H1 (cell line): Measurements from ENCODE around the gene ARMC7. TPM values are rescaled to one million over a fixed set of nuclear protein-coding genes. Genes with fewer than 3 reads are reported as not detected.

ENCODE experiments used
- CTCF ChIA-PET: fragments of 300-600 bp; sonication (Branson Sonifier 250); formaldehyde crosslinking; loops from one replicate; lab custom pipeline; 2021; ENCODE audit not compliant: partially characterized antibody; lab: Charles Lee
- POLR2A ChIA-PET: fragments of 300-600 bp; sonication (Branson Sonifier 250); formaldehyde crosslinking; loops from one replicate; lab custom pipeline; 2021; ENCODE audit warnings: inconsistent platforms; ENCODE audit not compliant: partially characterized antibody; lab: Charles Lee
- DNase-seq, 2 experiments: peaks; one replicate each; pipeline versions ENCODE4 v3.0.0 to v3.0.0-alpha.2; 2010 to 2022; ENCODE audit warnings: low spot score in 2 of 2, low read depth in 1 of 2, mixed read lengths in 1 of 2
- FAIRE-seq: peaks from 2 replicates; lab custom pipeline; 2011; peaks lifted over from hg19 to GRCh38; lab: Jason Lieb, UNC
- H2AFZ ChIP-seq: 2 replicates; pipeline ENCODE4 v1.8.1; 2012; ENCODE audit warnings: low read length, inconsistent platforms
- H2AK5ac ChIP-seq: 2 replicates; pipeline ENCODE4 v1.6.1; 2013; ENCODE audit warnings: low read depth, low read length
- H2BK120ac ChIP-seq: replicated peaks from 2 replicates; pipeline ENCODE3; 2013; ENCODE audit warnings: low read depth, low read length, inconsistent platforms
- H2BK12ac ChIP-seq: 2 replicates; pipeline ENCODE4 v1.6.1; 2013; ENCODE audit warnings: low read depth, low read length
- H2BK15ac ChIP-seq: 2 replicates; pipeline ENCODE4 v1.6.1; 2013; ENCODE audit warnings: low read length
- H2BK20ac ChIP-seq: 2 replicates; pipeline ENCODE4 v1.6.1; 2013; ENCODE audit warnings: low read length
- H2BK5ac ChIP-seq: 2 replicates; pipeline ENCODE4 v1.6.1; 2013; ENCODE audit warnings: low read depth, low read length
- H3K14ac ChIP-seq: 2 replicates; pipeline ENCODE4 v1.6.1; 2013; ENCODE audit warnings: inconsistent platforms; ENCODE audit not compliant: insufficient read length
- H3K18ac ChIP-seq: 2 replicates; pipeline ENCODE4 v1.6.1; 2013; ENCODE audit warnings: low read length; ENCODE audit errors: extremely low read depth
- H3K23ac ChIP-seq: 2 replicates; pipeline ENCODE4 v1.6.1; 2013; ENCODE audit warnings: inconsistent platforms; ENCODE audit not compliant: insufficient read length
- H3K23me2 ChIP-seq: 2 replicates; pipeline ENCODE4 v1.6.1; 2013; ENCODE audit warnings: low read depth, low read length
- H3K27ac ChIP-seq: 2 replicates; pipeline ENCODE4 v1.6.1; 2011; ENCODE audit warnings: low read depth, low read length, inconsistent platforms
- H3K27me3 ChIP-seq, 4 experiments: replicated peaks in 1 of 4; 1 replicate in 1 of 4; 2 replicates in 3 of 4; pipeline versions ENCODE4 v1.6.1 to v1.8.1; 2011 to 2013; ENCODE audit warnings: low read length in 3 of 4, mild to moderate bottlenecking in 3 of 4, inconsistent platforms in 2 of 4, mixed read lengths in 2 of 4, moderate library complexity in 1 of 4; ENCODE audit not compliant: control insufficient read depth in 3 of 4, insufficient read depth in 3 of 4; ENCODE audit errors: extremely low read depth in 1 of 4
- H3K36me3 ChIP-seq, 4 experiments: 2 replicates each; pipeline versions ENCODE4 v1.6.1 to v1.8.1; 2011 to 2013; ENCODE audit warnings: mild to moderate bottlenecking in 4 of 4, low read length in 3 of 4, moderate library complexity in 2 of 4, control low read depth in 1 of 4, inconsistent platforms in 1 of 4; ENCODE audit not compliant: insufficient read depth in 4 of 4, control insufficient read depth in 2 of 4
- H3K4ac ChIP-seq: replicated peaks from 2 replicates; pipeline ENCODE3; 2013; ENCODE audit warnings: low read length, low read depth, mixed read lengths, inconsistent platforms; ENCODE audit not compliant: insufficient read length
- H3K4me1 ChIP-seq, 4 experiments: replicated peaks in 1 of 4; 1 replicate in 1 of 4; 2 replicates in 3 of 4; pipeline versions ENCODE4 v1.6.1 to v1.8.1; 2011 to 2013; ENCODE audit warnings: low read length in 3 of 4, inconsistent platforms in 2 of 4, mixed read lengths in 1 of 4; ENCODE audit not compliant: insufficient read depth in 4 of 4, control insufficient read depth in 3 of 4
- H3K4me2 ChIP-seq, 2 experiments: 2 replicates each; pipeline versions ENCODE4 v1.6.1 to v1.8.1; 2011 to 2013; ENCODE audit warnings: low read depth in 2 of 2, low read length in 2 of 2, control low read depth in 1 of 2, inconsistent platforms in 1 of 2, mild to moderate bottlenecking in 1 of 2; ENCODE audit not compliant: insufficient read depth in 1 of 2
- H3K4me3 ChIP-seq, 4 experiments: fragments of 200-600, 300-600 bp in 1 of 4; sonication (generic), shearing (Covaris generic), sonication (Bioruptor Twin) in 1 of 4; 2 replicates each; pipeline versions ENCODE4 v1.5.1 to v1.8.1; 2011 to 2016; ENCODE audit warnings: low read length in 4 of 4, low read depth in 3 of 4, control low read depth in 2 of 4, inconsistent platforms in 2 of 4, mild to moderate bottlenecking in 2 of 4, mixed read lengths in 1 of 4, moderate library complexity in 1 of 4; ENCODE audit not compliant: insufficient read depth in 2 of 4; ENCODE audit errors: extremely low read depth in 1 of 4
- H3K56ac ChIP-seq: replicated peaks from 2 replicates; pipeline ENCODE3; 2013; ENCODE audit warnings: low read depth, mild to moderate bottlenecking, mixed read lengths, low read length, inconsistent platforms; ENCODE audit not compliant: insufficient read length
- H3K79me1 ChIP-seq: 2 replicates; pipeline ENCODE4 v1.6.1; 2013; ENCODE audit warnings: low read depth, low read length, control low read depth
- H3K79me2 ChIP-seq, 2 experiments: 2 replicates each; pipeline versions ENCODE4 v1.6.1 to v1.8.1; 2012 to 2013; ENCODE audit warnings: low read length in 2 of 2, mild to moderate bottlenecking in 2 of 2, inconsistent platforms in 1 of 2; ENCODE audit not compliant: insufficient read depth in 2 of 2, control insufficient read depth in 1 of 2
- H3K9ac ChIP-seq, 4 experiments: replicated peaks in 1 of 4; 1 replicate in 1 of 4; 2 replicates in 3 of 4; pipeline versions ENCODE4 v1.6.1 to v1.8.1; 2011 to 2013; ENCODE audit warnings: low read depth in 3 of 4, low read length in 3 of 4, control low read depth in 2 of 4, mild to moderate bottlenecking in 2 of 4, moderate library complexity in 2 of 4, inconsistent platforms in 1 of 4; ENCODE audit errors: extremely low read depth in 1 of 4
- H3K9me3 ChIP-seq, 2 experiments: 2 replicates each; pipeline versions ENCODE4 v1.6.1 to v1.8.1; 2012 to 2013; ENCODE audit warnings: mild to moderate bottlenecking in 2 of 2, moderate library complexity in 2 of 2, control low read depth in 1 of 2, inconsistent platforms in 1 of 2, low read depth in 1 of 2, low read length in 1 of 2, mixed read lengths in 1 of 2; ENCODE audit not compliant: insufficient read depth in 2 of 2
- H4K20me1 ChIP-seq, 2 experiments: replicated peaks in 1 of 2; 2 replicates each; pipeline versions ENCODE3 to v1.8.1; 2011 to 2013; ENCODE audit warnings: inconsistent platforms in 2 of 2, low read length in 2 of 2, mild to moderate bottlenecking in 1 of 2; ENCODE audit not compliant: insufficient read depth in 2 of 2, control insufficient read depth in 1 of 2
- H4K5ac ChIP-seq: 2 replicates; pipeline ENCODE4 v1.6.1; 2013; ENCODE audit warnings: low read length, low read depth, mixed read lengths, inconsistent platforms; ENCODE audit not compliant: insufficient read length
- H4K8ac ChIP-seq: 2 replicates; pipeline ENCODE4 v1.8.0; 2013; ENCODE audit warnings: mild to moderate bottlenecking, moderate library complexity, low read length, inconsistent platforms; ENCODE audit not compliant: insufficient read depth; ENCODE audit errors: extremely low read depth
- H4K91ac ChIP-seq: replicated peaks from 2 replicates; pipeline ENCODE3; 2013; ENCODE audit warnings: low read length, mixed read lengths, inconsistent platforms; ENCODE audit not compliant: insufficient read length
- ATF2 ChIP-seq: IDR thresholded peaks from 2 replicates; pipeline ENCODE4 v1.6.1; 2012; ENCODE audit warnings: low read length, inconsistent platforms
- EZH2 ChIP-seq: fragments of 200-600 bp; sonication (generic); IDR thresholded peaks from 2 replicates; pipeline ENCODE4 v1.7.1; 2012; ENCODE audit warnings: low read depth, mild to moderate bottlenecking, moderate library complexity, low read length, inconsistent platforms; ENCODE audit not compliant: severe bottlenecking
- FOSL1 ChIP-seq: IDR thresholded peaks from 2 replicates; pipeline ENCODE4 v1.6.1; 2011; ENCODE audit warnings: mild to moderate bottlenecking, low read depth, low read length, moderate library complexity; ENCODE audit not compliant: insufficient read depth
- KDM5A ChIP-seq: fragments of 200-600 bp; IDR thresholded peaks from 2 replicates; pipeline ENCODE4 v1.7.1; 2012; ENCODE audit warnings: mild to moderate bottlenecking, low read length, inconsistent platforms, mixed read lengths
- RXRA ChIP-seq: IDR thresholded peaks from 2 replicates; pipeline ENCODE4 v1.6.1; 2011; ENCODE audit warnings: low read depth, mild to moderate bottlenecking, low read length, moderate library complexity; ENCODE audit not compliant: insufficient read depth
- SAP30 ChIP-seq: fragments of 300-600 bp; sonication (generic); IDR thresholded peaks from 2 replicates; pipeline ENCODE4 v1.7.1; 2012; ENCODE audit warnings: low read length, moderate library complexity, mild to moderate bottlenecking, inconsistent platforms; ENCODE audit not compliant: insufficient read depth, insufficient replicate concordance
- SIN3A ChIP-seq, 2 experiments: IDR thresholded peaks in 1 of 2; conservative IDR thresholded peaks in 1 of 2; 2 replicates each; pipeline ENCODE4 v1.6.1; 2011 to 2012; ENCODE audit warnings: low read length in 2 of 2, improper control_type of control experiment in 1 of 2, low read depth in 1 of 2, mild to moderate bottlenecking in 1 of 2
- USF2 ChIP-seq: IDR thresholded peaks from 2 replicates; pipeline ENCODE4 v1.6.1; 2011; ENCODE audit warnings: low read length, improper control_type of control experiment
- YY1 ChIP-seq: IDR thresholded peaks from 2 replicates; pipeline ENCODE4 v1.6.1; 2011; ENCODE audit warnings: low read depth, mild to moderate bottlenecking, low read length
- WGBS, 2 experiments: shearing (Covaris generic) in 1 of 2; methylation state at CpG; one replicate each; pipeline versions ENCODE4 v1.1.6 to v1.1.7; 2013 to 2015; ENCODE audit warnings: low lambda C conversion rate in 2 of 2, mixed read lengths in 2 of 2, inconsistent platforms in 1 of 2, low coverage in 1 of 2, missing lambda C conversion rate in 1 of 2; ENCODE audit not compliant: insufficient replicate concordance in 2 of 2, insufficient coverage in 1 of 2, insufficient read length in 1 of 2; ENCODE audit errors: extremely low coverage in 1 of 2, missing lambda C conversion rate in 1 of 2; 5-methylcytosine and 5-hydroxymethylcytosine counted together
- polyA plus RNA-seq, 7 experiments: library from polyadenylated mRNA; depleted of rRNA in 3 of 7; stranded (reverse) in 5 of 7; unstranded in 2 of 7; fragments of >200 nt in 5 of 7; fragments of 200-250 nt in 2 of 7; gene quantifications; 1 replicate in 5 of 7; 2 replicates in 1 of 7; 4 replicates in 1 of 7; pipeline versions ENCODE4 v1.2.1 to v1.2.3, GENCODE V29; 2011 to 2013; ENCODE audit warnings: missing spikeins in 2 of 7, mixed read lengths in 2 of 7
- total RNA-seq: library from RNA; stranded (reverse); fragmentation: NEBNext Ultra II Directional; extraction: Animal tissue kit (Norgen Biotek cat#: 25700); gene quantifications from 2 replicates; pipeline ENCODE4 v1.2.1, GENCODE V29; 2021

ARMC7 gene
- total and polyA plus RNA-seq, 2 of the 8 experiments (the other 6 are each of a cell fraction or from before 2014, with no cell fraction given) = 9.8 to 13.6 TPM

- ChIA-PET POLR2A (interaction anchor here (0.7 to 13.9 kb wide), 11 partner anchors 13 to 161 kb away, joined by 3 to 134 read pairs (median 5); partner anchors contain the start of genes ARMC7, JPT1, NUP85 and SLC16A5), CTCF (interaction anchor here (0.6 to 12.9 kb wide), 15 partner anchors 8 to 283 kb away, joined by 3 to 239 read pairs (median 6); partner anchors contain the start of genes ARMC7 and NUP85)
- Histone ChIP-seq H2BK20ac (no peak overlapping the region), H3K4me3 (no peak overlapping the region), H3K27me3 (no peaks in the 10 kb centered on the region), H3K9me3 (no peaks in the 10 kb centered on the region), H3K9ac (no peak overlapping the region), H3K4me2 (no peak overlapping the region; a peak in 1 of 4 replicates), H2BK5ac (no peak overlapping the region), H3K4ac (no peak overlapping the region), H2BK12ac (no peak overlapping the region), H3K79me2 (peaks cover 0 to 9% of the 10 kb centered on the region in 2 experiments; a peak in 1 of 4 replicates), H2BK120ac (no peak overlapping the region), H3K4me1 (peaks cover 0 to 8% (median 4%) of the 10 kb centered on the region in 4 experiments; a peak in 5 of 7 replicates), H3K18ac (no peak overlapping the region), H3K14ac (no peak overlapping the region), H2BK15ac (no peak overlapping the region), H3K23me2 (peaks cover 3% of the 10 kb centered on the region; the same call in 1 of the 2 replicates), H2AK5ac (no peak overlapping the region), H4K5ac (no peak overlapping the region), H3K27ac (no peak overlapping the region), H4K8ac (no peak overlapping the region; the same call in 1 of the 2 replicates), H4K20me1 (peaks cover 8 to 11% of the 10 kb centered on the region in 2 experiments), H3K56ac (no peak overlapping the region), H3K36me3 (peaks cover 0 to 10% (median 6%) of the 10 kb centered on the region in 4 experiments; a peak in 6 of 8 replicates), H3K23ac (no peak overlapping the region), H3K79me1 (no peaks in the 10 kb centered on the region; the same call in 1 of the 2 replicates), H4K91ac (no peak overlapping the region), H2AFZ (no peak overlapping the region)
- FAIRE-seq (no peak), DNase-seq (no peak)
- 94% methylated on average over 9 of the region's 9 CpGs; no CpG with 5 or more reads in 1 of the 2 experiments for WGBS, 2 experiments
- TF ChIP-seq ATF2 (no peak), KDM5A (no peak), RXRA (no peak), SAP30 (no peak), FOSL1 (no peak), USF2 (no peak), YY1 (no peak), SIN3A (conservative IDR thresholded peaks at IDR 0.05 in 1 of 2, IDR thresholded peaks at IDR 0.05 in 1 of 2; ENCODE audit: low read depth in 1 of 2, low read length in 2 of 2) (no peak), EZH2 (no peak)
Observed at GRCh38 chr17:75129576-75129975, 19.8 kb downstream of the ARMC7 start.
